SIG-M5 treated with dmso at 0.1 percent for 504 hours (cell line): ENCODE data around the gene TMEM17.
A peak's percentile ranks its signal among the peaks of the same experiment; 100 is the strongest.

Source experiments
- DNase-seq: peaks from one replicate; lab custom pipeline; 2025; ENCODE audit not compliant: unreplicated experiment; lab: John Stamatoyannopoulos, UW

The TMEM17 gene

DNA sequence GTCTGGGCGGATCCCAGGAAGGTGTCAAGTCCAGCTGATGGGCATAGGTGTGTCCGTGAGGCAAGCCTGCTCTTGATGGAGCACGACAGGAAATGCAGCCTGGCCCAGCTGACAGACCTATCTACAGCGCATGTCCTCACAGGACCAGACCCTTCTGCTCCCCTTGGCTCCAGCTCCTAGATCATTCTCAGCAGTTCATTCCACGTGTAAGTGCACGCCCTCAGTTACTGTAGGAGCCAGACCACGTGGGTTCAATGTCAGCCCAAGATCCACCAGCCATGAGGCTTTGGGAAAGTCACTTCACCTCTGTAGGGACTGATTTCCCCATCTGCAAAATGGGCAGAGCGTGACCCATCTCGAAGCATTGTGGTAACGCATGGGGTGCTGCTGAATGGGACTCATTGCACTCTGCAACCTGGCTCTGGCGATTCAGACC is 47.8 kb downstream of the TMEM17 start:
- no peak for DNase-seq

DNA sequence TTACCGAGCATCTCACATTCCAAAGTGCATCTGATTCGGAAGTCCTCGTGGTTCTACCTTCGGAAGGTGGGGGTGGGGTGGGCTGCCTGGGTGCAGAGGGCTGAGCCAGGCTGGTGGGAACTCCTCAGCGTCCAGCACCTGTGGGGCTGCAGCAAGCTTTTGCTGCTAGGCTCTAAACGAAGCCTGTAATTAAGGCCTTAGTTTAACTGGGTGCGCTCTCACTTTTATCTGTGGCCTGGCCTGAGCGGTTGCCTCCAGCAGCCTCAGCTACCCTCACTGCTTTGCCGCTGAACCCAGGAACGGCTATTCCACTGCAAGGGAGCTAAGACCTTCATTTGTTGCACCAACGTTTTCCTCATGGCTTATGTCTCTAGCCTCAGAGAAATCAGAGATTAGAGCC is 48.4 kb downstream of the TMEM17 start:
- DNase-seq: no peak

DNA sequence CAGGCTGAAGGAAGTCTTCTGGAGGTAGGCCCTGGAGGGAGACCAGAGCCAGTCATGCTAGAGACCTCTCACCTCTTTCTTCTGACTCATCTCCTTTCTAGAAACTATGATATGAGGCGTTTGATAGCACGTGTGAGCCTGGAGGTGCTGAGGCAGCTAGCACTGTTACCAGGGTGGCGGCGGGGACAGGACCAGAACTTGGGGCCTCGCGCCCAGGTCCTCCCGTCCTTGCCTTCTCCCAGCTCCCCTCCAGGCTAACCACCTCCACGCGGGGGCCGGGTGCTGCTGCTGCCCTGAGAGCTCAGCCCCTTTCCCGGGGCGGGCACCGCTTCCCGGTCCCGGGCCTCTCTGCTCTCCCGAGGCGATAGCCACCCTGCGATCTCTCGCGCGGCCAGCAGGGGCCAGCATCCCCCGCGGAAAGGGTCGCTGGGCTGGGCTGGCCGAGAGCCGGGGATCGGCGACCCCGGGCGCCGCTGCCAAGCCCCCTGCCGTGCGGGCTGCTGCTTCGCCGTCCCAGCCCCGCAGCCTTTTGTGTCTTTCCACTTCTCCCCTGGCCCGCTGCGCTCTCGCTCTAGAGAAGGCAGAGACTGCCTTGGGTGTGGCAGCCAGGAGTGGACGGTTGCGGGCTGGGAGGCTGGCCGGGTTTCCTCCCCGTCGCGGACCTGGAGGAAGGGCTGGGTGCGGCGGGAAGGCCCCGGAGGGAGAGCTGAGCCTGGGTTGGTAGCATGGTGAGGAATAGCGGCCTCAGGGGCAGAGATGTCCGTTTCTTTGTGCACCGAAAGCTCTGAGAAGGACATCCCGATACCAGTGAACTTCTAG is 49.1 kb downstream of the TMEM17 start:
- peak; percentile 40 for DNase-seq

DNA sequence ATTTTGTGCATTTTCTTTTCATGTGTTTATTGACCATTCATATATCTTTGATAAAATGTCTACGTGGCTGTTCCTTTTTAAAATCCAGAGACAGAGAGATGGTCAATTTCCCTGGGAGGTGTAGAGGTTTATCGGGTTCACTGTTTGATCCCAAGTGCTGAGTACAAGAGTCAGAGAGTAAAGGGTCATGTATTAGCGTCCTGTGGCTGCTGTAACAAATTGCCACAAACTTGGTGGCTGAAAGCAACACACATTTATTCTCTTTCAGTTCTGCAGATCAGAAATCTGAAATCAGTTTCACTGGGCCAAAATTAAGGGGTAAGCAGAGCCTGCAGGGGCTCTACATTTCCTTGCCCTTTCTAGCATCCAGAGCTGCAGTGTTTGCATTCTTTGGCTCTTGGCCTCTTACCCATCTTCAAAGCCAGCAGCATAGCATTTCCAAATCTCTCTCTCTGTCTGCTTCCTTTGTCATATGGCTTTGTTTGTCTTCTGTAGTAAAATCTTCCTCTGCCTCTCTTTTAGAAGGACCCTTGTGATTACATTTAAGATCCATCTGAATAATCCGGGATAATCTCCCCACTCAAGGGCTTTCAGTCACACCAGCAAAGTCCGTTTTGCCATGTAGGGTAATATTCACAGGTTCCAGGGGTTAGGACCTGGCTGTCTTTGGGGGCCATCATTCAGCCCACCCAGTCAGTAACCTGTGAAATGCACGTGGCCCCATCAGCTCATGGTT is 49.9 kb downstream of the TMEM17 start:
- DNase-seq: no peak

DNA sequence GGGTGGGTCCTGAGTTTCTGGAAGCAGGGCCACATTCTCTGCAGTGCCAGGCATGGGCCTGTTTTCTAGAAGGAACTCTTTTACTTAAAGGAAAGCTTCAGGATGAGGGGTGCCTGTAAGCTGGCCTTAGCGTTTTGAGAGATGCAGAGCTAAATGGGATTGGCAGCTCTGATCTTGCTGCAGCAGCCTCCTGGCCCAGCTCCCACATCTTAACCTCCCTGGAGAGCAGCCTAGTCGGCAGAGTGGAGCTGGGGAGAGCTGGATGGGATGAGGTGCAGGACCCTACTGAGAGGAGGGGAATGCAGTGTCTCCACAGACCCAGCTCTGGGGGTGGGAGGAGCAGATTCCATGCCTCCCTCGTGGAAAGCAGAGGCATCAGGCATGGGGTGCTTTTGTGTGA is 52.0 kb downstream of the TMEM17 start:
- no peak for DNase-seq

DNA sequence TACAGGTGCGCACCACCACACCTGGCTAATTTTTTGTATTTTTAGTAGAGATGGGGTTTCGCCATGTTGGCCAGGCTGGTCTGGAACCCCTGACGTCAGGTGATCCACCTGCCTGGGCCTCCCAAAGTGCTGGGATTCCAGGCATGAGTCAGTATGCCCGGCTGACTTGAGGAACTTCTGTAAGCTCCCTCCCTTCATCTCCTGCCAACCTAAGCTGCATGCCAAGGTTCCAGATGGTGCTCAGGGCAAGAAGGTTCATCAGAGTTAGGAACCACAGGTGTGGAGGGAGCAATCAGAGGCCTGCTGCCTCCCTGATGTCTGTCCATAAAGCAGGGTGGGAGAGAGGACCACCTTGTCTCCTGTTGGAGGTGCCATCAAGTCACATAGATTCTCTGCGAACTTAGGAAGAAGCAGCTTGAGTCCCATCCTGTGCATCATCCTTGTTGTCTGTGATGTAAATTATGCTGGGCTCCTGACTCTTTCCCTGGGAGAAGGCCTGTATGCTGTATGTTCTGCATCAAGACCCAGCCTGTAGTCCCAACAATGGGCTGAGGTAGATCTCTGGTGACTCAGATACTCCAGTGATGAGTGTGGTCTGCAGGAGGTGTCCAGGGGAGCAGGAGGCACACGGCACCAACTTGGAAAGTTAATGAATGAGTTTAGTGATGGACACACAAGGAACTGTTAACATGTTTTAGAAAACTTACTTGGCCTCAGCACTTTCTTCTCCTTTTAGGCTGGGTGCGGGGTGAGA is 53.1 kb downstream of the TMEM17 start:
- DNase-seq: no peak

DNA sequence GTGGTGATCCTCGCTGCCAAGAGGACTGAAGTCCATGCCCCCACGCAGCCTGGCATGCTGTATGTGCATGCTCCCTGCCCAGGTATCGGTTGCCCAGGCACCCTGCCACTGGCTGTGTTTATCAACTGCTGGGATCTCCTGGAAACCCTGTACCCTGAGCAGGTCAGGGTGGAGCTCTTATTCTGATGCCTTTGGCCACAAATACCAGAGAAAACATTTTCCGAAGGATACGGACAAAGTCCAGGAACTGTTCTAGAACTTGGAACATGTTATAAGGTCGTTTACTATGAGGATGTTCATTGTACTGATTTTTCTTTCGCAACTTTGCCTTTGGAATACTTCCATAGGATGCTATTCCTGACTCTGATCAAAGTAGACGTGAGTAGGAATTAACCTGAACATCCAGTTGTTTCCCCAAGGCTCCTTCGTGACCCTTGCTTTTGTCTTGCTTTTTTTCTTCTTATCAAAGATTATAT is 55.2 kb downstream of the TMEM17 start:
- no peak for DNase-seq
